ENCODE measurements around the gene LCT.
A peak's percentile ranks its signal among the peaks of the same experiment; 100 is the strongest.
"Not testable (repeated sequence)": the region's sequence is repeated elsewhere in the genome, so short reads cannot be mapped to it uniquely, and the experiment has no call there.

The LCT gene

DNA sequence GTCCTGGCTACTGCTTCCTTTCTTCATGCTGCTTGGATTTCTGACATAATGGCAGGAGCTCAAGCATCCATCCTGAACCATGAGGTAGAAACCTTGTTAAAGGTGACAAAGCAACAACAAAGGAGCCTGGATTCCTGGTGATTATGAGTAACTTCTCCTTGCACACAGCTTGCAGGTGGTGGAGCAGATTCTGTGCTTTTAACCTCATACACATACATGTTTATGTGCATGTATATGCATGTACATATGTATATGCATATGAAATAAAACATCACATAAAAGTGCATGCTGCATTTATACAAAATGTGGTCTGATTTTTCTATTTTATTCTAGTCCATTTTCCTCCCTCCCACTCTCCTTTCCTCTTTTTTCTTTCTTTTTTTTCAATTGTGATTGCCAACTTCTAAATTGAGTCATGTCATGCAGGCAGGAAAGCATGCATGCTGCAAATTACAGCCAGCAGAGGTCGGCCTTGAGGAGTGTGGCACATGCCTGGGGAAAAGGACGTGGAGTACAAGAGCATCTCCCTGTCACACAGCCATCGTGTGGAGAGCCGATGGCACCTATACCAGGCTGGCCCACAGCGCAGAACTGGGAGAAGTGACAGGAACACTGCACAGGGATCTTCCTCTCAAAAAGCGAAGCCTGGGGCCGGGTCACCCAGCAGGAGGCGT, 17.9 kb downstream of the LCT start:
- peak; percentile 21 for DNase-seq (ENCODE audit: low read depth, low spot score)
- TF ChIP-seq, protein P1, sequence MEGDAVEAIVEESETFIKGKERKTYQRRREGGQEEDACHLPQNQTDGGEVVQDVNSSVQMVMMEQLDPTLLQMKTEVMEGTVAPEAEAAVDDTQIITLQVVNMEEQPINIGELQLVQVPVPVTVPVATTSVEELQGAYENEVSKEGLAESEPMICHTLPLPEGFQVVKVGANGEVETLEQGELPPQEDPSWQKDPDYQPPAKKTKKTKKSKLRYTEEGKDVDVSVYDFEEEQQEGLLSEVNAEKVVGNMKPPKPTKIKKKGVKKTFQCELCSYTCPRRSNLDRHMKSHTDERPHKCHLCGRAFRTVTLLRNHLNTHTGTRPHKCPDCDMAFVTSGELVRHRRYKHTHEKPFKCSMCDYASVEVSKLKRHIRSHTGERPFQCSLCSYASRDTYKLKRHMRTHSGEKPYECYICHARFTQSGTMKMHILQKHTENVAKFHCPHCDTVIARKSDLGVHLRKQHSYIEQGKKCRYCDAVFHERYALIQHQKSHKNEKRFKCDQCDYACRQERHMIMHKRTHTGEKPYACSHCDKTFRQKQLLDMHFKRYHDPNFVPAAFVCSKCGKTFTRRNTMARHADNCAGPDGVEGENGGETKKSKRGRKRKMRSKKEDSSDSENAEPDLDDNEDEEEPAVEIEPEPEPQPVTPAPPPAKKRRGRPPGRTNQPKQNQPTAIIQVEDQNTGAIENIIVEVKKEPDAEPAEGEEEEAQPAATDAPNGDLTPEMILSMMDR (IDR thresholded peaks at IDR 0.05; ENCODE audit: low read depth, low read length) = peak; percentile 39
- in situ Hi-C loops (cut with HindIII; ENCODE audit: low sequenced_read_pairs) = no loop called here
- H3K4me3 ChIP-seq (ENCODE audit: low read depth, low read length) = no peak overlapping the region

DNA sequence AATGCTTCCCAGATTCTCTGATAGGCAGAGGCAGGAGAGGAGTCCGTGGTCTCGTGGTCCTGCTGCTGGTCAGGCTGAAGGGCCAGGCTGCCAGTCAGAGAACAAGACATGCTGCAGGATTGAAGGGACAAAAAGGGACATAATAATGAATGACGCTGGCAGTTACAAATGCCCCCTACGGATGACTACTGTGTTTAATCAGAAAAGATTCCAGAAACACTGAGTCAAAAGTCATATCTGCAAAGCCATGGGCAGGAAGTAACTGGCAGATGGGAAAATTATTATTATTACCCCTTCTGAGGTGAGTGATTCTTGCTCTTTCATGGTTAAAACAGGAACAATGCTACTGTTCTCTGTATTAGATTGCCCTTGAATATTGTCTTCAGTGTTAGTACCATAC, 19.0 kb downstream of the LCT start:
- TF ChIP-seq, protein P1 (IDR thresholded peaks at IDR 0.05; ENCODE audit: low read depth, low read length) = no peak
- H3K4me3 ChIP-seq (ENCODE audit: low read depth, low read length) = no peak overlapping the region
- in situ Hi-C loops (cut with HindIII; ENCODE audit: low sequenced_read_pairs) = no loop called here
- DNase-seq (ENCODE audit: low read depth, low spot score) = no peak

DNA sequence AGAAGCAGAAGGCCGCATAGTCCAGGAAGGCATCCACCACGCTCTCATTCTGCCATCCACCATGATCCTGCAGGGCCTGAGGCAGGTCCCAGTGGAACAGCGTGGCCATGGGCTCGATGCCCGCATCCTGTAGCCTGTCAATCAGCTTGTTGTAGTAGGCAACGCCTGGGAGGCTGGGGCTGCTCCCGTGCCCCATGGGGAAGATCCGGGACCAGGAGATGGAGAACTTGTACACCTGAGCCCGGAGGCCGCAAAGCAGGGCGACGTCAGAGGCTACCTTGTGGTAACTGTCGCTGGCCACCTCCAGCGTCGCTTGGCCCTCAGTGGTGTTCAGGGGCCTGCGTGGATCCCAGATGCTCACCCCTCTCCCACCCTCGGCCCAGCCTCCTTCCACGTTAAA, 19.5 kb downstream of the LCT start:
- H3K4me3 ChIP-seq (ENCODE audit: low read depth, low read length) = no peak overlapping the region
- DNase-seq (ENCODE audit: low read depth, low spot score) = no peak
- TF ChIP-seq, protein P1 (IDR thresholded peaks at IDR 0.05; ENCODE audit: low read depth, low read length) = no peak
- in situ Hi-C loops (cut with HindIII; ENCODE audit: low sequenced_read_pairs) = no loop called here

DNA sequence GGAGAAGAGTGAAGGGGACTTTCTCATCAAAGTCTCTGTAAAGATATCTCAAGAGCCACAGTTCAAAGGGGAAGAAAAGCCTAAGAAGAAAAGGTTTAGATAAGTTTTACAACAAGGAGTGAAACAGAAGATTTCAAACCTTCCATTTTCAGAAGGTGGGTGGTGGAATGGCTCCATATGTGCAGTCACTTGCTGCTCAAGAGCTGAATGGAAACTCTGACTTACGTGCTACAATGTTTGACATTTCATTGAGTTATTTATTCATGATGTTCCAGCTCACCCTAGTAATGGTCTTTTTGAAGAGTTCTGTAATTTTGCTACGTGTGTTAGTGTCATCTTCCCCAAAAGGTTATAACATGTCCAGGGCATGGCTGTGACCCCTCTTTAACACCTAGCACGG, 21.7 kb downstream of the LCT start:
- in situ Hi-C loops (cut with HindIII; ENCODE audit: low sequenced_read_pairs) = no loop called here
- no peak overlapping the region for H3K4me3 ChIP-seq (ENCODE audit: low read depth, low read length)
- TF ChIP-seq, protein P1 (IDR thresholded peaks at IDR 0.05; ENCODE audit: low read depth, low read length) = no peak
- no peak for DNase-seq (ENCODE audit: low read depth, low spot score)

DNA sequence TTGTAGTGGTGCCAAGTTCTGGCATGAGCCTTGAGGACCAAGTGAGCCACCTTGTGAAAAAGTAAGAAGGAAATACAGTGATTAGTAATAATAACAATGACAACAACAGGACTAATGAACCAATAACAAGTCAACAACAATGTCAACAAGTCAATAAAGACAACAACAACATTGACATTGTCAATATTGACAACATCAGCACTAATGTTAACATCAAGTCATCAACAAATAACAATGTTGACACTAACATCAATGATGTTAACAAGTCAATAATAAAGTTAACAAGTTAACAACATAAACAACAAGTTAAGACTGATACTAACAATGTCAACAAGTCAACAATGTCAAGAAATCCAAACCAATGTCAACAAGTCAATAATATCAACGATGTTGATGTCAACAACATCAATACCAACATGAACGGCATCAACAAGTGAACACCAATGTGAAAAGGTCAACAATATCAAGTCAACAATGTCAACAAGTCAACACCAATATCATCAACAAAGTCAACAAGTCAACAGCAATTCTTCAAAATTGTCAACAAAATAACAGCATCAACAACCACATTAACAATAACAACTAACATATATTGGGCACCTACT, 24.0 kb downstream of the LCT start:
- TF ChIP-seq, protein P1 (IDR thresholded peaks at IDR 0.05; ENCODE audit: low read depth, low read length) = no peak
- no peak for DNase-seq (ENCODE audit: low read depth, low spot score)
- in situ Hi-C loops (cut with HindIII; ENCODE audit: low sequenced_read_pairs) = no loop called here
- H3K4me3 ChIP-seq (ENCODE audit: low read depth, low read length) = no peak overlapping the region

DNA sequence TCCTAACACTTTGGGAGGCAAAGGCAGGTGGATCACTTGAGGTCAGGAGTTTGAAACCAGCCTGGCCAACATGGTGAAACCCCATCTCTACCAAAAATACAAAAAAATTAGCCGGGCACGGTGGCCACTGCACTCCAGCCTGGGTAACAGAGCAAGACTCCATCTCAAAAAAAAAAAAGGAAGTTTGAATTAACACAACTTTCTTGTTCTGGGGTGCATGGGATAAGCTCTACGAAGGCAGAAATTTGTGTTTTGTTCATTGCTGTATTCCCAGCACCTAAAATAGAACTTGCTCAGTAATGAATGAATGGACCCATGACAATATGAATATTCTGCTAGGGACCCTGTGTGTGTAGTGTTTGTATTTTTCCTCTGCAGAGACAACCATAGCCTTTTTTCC, 29.1 kb downstream of the LCT start:
- H3K4me3 ChIP-seq (ENCODE audit: low read depth, low read length); DNase-seq (ENCODE audit: low read depth, low spot score); in situ Hi-C loops (cut with HindIII; ENCODE audit: low sequenced_read_pairs): not testable (repeated sequence)

DNA sequence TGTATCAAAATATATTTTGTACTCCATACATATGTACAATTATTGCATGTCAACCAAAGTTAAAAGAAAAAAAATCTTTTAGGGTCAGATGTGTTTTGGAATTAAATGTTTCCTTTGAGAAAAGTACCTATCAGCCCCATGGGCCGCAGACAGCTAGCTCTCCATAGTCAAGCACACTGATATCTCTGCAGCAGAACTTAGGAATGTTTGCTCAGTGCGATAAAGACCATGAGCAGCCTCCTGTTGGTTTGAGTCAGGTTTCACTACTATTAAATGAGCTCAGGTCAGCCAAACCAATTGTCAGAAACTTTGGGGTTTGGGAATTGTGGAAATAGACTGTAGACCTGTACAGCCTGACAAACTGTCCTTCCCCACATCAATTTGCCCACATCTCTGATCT, 33.7 kb downstream of the LCT start:
- TF ChIP-seq, protein P1 (IDR thresholded peaks at IDR 0.05; ENCODE audit: low read depth, low read length) = no peak
- no peak for DNase-seq (ENCODE audit: low read depth, low spot score)
- no peak overlapping the region for H3K4me3 ChIP-seq (ENCODE audit: low read depth, low read length)
- in situ Hi-C loops (cut with HindIII; ENCODE audit: low sequenced_read_pairs) = no loop called here

Measured in astrocyte of the spinal cord (primary cell).